Memory B cell (primary cell): Measurements from ENCODE around the gene PIM1.
"Not testable (repeated sequence)": the region's sequence is repeated elsewhere in the genome, so short reads cannot be mapped to it uniquely, and the experiment has no call there.

Source experiments
- ATAC-seq: fragments of 150-1000 bp; cut with Tn5 transposase; 2 replicates; pipeline ENCODE4 v1.10.0; 2021; ENCODE audit warnings: low read depth, mild to moderate bottlenecking, moderate library complexity
- DNase-seq, 2 donors: peaks; one replicate each; pipeline ENCODE4 v3.0.0; 2022; ENCODE audit warnings: low spot score in 2 of 2
- H3K27ac Mint-ChIP-seq: one replicate; pipeline ENCODE4 v1.8.0; 2022; ENCODE audit warnings: mild to moderate bottlenecking, moderate library complexity, mixed read lengths
- H3K27me3 Mint-ChIP-seq: one replicate; pipeline ENCODE4 v1.8.0; 2022; ENCODE audit warnings: mixed read lengths
- H3K36me3 Mint-ChIP-seq: one replicate; pipeline ENCODE4 v1.8.0; 2022; ENCODE audit warnings: mild to moderate bottlenecking, mixed read lengths
- H3K4me1 Mint-ChIP-seq: one replicate; pipeline ENCODE4 v1.8.0; 2022; ENCODE audit warnings: mixed read lengths
- H3K4me3 Mint-ChIP-seq: one replicate; pipeline ENCODE4 v1.8.0; 2022; ENCODE audit warnings: mild to moderate bottlenecking, moderate library complexity, mixed read lengths
- H3K9me3 Mint-ChIP-seq: one replicate; pipeline ENCODE4 v1.8.0; 2022; ENCODE audit warnings: mixed read lengths

Gene PIM1

DNA sequence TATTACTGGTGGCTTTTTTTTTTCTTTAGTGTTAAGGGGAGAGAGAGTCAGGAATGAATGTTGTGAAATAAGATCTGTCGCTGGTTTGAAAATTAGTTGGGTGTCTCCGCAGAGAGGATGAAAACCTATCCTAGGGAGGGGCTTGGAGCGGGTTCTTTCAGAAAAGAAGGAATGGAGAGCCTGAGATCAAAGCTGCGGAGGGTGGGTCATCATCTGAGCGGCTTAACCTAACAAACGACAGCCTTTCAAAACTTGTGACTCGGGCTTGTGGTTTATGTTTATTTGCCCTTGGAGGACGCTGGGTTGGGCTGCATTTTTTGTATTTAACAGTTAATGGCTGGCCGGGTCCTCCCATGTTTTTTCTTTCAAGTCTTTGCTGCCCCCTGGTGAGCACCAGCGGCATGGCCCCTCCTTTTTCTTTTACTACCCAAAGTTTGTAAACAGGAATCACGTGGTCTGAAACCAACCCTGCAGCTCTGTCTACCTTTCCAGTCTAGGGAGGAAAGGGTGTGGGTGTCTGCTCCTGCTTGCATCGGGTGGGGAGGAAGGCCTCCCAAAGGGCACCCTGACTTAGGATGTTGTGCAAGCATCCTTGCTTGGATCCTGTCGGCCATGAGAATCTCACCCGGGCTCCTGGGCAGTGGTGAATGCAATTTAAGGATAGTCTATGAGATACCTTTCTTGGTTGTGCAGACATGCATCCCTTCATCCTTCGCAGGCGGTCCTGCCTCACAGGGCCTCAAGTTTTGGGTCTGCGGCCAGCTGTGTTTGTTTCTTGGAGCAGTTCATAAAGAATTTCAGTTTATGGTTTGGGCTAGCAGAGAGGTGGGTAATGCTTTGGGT is 2.2 kb downstream of the PIM1 start:
- H3K4me1 Mint-ChIP-seq: peaks cover 36% of the 10 kb centered on the region

DNA sequence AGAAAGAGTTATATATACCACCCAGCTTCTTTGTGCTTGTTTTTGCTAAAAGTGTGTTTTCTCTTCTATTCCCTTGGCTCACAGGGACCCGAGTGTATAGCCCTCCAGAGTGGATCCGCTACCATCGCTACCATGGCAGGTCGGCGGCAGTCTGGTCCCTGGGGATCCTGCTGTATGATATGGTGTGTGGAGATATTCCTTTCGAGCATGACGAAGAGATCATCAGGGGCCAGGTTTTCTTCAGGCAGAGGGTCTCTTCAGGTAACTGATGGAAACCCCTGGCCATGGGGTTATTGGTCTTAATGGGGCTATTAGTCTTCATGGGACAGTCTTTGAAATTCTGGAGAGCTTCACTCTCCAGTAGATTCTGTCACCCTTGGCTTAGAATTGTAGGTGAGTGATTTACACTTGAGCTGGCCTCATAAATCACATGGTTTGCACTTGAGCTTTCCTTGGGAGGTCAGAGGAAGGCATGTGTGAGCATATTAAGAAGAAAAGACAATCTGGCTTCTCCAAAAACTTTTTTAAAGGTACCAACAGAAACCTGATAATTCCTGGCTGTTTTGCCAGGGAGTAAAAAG is 3.0 kb downstream of the PIM1 start:
- H3K4me3 Mint-ChIP-seq: no peak overlapping the region
- ATAC-seq (no peak), DNase-seq (no peak)
- peaks cover 43% of the 10 kb centered on the region for H3K4me1 Mint-ChIP-seq
- no peaks in the 10 kb centered on the region for H3K9me3 Mint-ChIP-seq
- peaks cover 13% of the 10 kb centered on the region for H3K36me3 Mint-ChIP-seq
- no peak overlapping the region for H3K27ac Mint-ChIP-seq
- no peaks in the 10 kb centered on the region for H3K27me3 Mint-ChIP-seq

More for the DNA sequence above, 2.2 kb downstream of the PIM1 start:
- H3K4me3 Mint-ChIP-seq: peak overlapping the region; percentile 89
- peak overlapping the region; percentile 91 for H3K27ac Mint-ChIP-seq
- ATAC-seq: peak; percentile 21
- H3K36me3 Mint-ChIP-seq: peaks cover 13% of the 10 kb centered on the region
- DNase-seq: peak; percentile 93 to 95
- H3K9me3 Mint-ChIP-seq: no peaks in the 10 kb centered on the region
- no peaks in the 10 kb centered on the region for H3K27me3 Mint-ChIP-seq

DNA sequence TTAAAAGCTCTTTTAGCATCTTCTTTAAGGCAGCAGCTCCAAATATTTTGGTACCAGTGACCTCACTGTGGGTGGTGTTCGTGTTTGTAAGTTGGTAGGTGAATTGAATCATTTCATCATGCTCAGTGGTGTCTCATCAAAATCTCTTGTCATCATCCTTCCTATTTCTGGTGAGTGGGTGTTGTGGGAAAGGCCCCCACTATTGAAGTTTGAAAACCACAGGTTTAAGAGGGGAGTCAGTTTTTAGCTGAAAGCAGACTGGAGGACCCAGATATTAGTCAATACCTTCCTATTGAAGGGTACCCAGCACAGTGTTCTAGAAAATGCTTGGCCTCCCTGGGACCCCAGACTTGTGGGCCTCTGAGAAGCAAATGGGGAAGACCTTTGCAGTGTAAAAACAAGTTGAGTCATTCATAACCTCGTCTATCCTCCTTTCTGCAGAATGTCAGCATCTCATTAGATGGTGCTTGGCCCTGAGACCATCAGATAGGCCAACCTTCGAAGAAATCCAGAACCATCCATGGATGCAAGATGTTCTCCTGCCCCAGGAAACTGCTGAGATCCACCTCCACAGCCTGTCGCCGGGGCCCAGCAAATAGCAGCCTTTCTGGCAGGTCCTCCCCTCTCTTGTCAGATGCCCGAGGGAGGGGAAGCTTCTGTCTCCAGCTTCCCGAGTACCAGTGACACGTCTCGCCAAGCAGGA is 3.7 kb downstream of the PIM1 start:
- no peak overlapping the region for H3K27ac Mint-ChIP-seq
- no peak overlapping the region for H3K4me3 Mint-ChIP-seq
- no peaks in the 10 kb centered on the region for H3K27me3 Mint-ChIP-seq
- peaks cover 43% of the 10 kb centered on the region for H3K4me1 Mint-ChIP-seq
- no peak for DNase-seq
- no peaks in the 10 kb centered on the region for H3K9me3 Mint-ChIP-seq
- peaks cover 13% of the 10 kb centered on the region for H3K36me3 Mint-ChIP-seq
- ATAC-seq: no peak

DNA sequence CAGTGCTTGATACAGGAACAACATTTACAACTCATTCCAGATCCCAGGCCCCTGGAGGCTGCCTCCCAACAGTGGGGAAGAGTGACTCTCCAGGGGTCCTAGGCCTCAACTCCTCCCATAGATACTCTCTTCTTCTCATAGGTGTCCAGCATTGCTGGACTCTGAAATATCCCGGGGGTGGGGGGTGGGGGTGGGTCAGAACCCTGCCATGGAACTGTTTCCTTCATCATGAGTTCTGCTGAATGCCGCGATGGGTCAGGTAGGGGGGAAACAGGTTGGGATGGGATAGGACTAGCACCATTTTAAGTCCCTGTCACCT is 4.2 kb downstream of the PIM1 start:
- no peak overlapping the region for H3K27ac Mint-ChIP-seq

DNA sequence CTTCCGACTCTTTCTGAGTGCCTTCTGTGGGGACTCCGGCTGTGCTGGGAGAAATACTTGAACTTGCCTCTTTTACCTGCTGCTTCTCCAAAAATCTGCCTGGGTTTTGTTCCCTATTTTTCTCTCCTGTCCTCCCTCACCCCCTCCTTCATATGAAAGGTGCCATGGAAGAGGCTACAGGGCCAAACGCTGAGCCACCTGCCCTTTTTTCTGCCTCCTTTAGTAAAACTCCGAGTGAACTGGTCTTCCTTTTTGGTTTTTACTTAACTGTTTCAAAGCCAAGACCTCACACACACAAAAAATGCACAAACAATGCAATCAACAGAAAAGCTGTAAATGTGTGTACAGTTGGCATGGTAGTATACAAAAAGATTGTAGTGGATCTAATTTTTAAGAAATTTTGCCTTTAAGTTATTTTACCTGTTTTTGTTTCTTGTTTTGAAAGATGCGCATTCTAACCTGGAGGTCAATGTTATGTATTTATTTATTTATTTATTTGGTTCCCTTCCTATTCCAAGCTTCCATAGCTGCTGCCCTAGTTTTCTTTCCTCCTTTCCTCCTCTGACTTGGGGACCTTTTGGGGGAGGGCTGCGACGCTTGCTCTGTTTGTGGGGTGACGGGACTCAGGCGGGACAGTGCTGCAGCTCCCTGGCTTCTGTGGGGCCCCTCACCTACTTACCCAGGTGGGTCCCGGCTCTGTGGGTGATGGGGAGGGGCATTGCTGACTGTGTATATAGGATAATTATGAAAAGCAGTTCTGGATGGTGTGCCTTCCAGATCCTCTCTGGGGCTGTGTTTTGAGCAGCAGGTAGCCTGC is 4.8 kb downstream of the PIM1 start:
- peaks cover 35% of the 10 kb centered on the region for H3K4me1 Mint-ChIP-seq
- H3K36me3 Mint-ChIP-seq: peaks cover 13% of the 10 kb centered on the region
- peak overlapping the region; percentile 28 for H3K27ac Mint-ChIP-seq
- DNase-seq: no peak
- no peaks in the 10 kb centered on the region for H3K9me3 Mint-ChIP-seq
- no peak overlapping the region for H3K4me3 Mint-ChIP-seq
- no peaks in the 10 kb centered on the region for H3K27me3 Mint-ChIP-seq
- no peak for ATAC-seq

More for the DNA sequence above, 4.2 kb downstream of the PIM1 start:
- no peaks in the 10 kb centered on the region for H3K9me3 Mint-ChIP-seq
- peaks cover 39% of the 10 kb centered on the region for H3K4me1 Mint-ChIP-seq
- DNase-seq (no peak), ATAC-seq (no peak)
- no peaks in the 10 kb centered on the region for H3K27me3 Mint-ChIP-seq
- peaks cover 13% of the 10 kb centered on the region for H3K36me3 Mint-ChIP-seq
- H3K4me3 Mint-ChIP-seq: no peak overlapping the region

DNA sequence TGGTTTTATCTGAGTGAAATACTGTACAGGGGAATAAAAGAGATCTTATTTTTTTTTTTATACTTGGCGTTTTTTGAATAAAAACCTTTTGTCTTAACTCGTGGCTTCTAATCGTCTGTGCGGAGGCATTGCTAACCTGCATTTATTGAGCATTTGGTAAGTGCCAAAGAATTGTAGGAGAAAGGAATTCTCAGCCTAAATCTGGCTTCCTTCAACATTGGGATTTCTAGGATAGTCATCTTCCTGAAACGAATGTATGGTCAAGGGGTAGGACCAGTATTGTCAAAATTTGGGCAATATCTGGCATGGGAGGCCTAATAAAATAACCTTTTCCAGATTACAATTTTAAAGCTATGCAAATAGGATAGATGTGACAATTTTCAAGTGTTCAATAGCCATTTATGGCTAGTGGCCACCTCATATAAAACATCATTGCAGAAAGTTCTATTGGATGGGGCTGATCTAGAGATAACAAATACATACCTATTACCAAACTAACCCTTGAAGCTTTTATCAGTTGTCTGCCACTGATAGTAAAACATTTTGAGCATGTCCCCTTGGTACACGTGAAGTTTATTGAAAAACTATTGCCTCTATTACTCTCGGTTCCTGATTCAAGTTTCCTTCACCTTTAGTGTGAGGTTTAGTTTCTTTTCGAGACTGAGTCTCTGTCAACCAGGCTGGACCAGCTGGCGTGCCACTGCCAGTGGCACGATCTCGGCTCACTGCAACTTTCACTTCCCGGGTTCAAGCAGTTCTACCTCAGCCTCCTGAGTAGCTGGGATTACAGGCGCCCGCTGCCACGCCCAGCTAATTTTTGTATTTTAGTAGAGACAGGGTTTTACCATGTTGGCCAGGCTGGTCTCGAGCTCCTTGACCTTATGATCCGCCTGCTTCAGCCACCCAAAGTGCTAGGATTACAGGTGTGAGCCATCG is 5.6 kb downstream of the PIM1 start:
- Mint-ChIP-seq H3K36me3 (peaks cover 13% of the 10 kb centered on the region), H3K27me3 (no peaks in the 10 kb centered on the region), H3K27ac (peak overlapping the region; percentile 36), H3K4me1 (peaks cover 35% of the 10 kb centered on the region), H3K4me3 (peak overlapping the region; percentile 49), H3K9me3 (no peaks in the 10 kb centered on the region)
- ATAC-seq (peak; percentile 65), DNase-seq (peak in 1 of 2 donors; percentile 52)

DNA sequence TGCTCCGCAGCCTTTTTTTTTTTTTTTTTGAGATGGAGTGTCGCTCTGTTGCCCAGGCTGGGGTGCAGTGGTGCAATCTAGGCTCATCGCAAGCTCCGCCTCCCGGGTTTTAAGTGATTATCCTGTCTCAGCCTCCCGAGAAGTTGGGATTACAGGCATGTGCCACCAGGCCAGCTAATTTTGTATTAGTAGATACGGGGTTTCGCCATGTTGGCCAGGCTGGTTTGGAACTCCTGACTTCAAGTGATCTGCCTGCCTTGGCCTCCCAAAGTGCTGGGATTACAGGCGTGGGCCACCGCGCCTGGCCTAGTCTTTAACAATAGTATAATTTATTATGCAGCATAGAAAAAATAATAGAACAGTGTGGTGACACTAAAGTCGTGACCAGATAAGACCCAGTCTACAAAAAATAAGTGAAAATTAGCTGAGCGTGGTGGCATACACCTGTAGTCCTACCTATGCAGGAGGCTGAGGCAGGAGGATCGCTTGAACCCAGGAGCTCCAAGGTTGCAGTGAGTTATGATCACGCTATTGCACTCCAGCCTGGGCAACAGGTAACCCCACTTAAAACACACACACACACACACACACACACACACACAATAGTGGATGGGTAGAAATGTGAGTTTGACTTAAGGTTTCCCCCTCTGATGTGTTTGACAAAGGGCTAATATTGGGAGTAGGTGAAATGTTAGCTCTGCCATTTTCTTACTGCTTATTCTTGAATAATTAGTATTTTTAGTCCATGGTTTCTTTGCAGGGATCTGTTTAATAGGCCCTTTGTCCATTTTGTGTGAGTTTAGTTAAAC is 6.5 kb downstream of the PIM1 start:
- Mint-ChIP-seq H3K27ac (no peak overlapping the region), H3K27me3 (no peaks in the 10 kb centered on the region), H3K4me1 (peaks cover 35% of the 10 kb centered on the region), H3K36me3 (peaks cover 13% of the 10 kb centered on the region), H3K4me3 (peak overlapping the region; percentile 8), H3K9me3 (no peaks in the 10 kb centered on the region)
- DNase-seq: no peak
- ATAC-seq: no peak

DNA sequence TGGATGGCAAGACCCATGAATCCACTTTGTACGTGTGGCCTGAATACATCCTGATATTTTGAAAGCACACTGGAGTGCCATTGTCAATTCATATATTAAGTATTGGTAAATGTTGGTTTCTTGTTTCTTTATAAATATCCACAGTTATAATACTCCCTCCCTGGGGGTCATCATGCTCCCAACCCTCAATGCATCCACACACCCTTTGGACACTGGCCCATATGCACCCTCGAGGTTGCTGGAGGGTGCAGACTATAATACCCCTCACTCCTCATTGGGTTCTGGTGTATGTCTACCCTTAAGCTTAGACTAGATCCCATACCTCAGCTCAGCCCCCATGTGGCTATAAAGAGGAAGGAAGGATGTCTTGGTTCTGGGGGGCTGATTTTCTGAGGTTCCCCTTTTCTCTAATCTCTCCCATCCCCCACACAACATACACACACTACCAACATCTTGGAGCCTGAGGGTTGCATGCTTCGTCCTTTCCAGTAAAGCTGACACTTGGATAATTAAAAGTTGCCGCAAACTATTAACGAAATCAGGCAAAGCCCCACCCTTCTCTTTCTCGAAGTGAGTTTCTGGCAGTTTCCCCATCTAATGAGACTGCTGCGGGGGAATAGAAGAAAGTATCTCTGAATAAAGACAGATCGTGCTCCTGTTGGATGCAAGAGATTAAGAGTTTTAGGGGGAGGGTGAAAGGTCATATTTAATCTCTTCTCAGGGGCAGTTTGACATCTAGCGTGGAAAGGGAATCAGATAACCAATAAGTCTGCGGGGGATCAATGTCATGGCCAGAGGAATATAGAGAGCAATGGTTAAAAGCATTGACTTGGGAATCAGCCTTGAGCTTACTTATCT is 7.4 kb downstream of the PIM1 start:
- H3K27ac Mint-ChIP-seq: no peak overlapping the region
- H3K4me1 Mint-ChIP-seq: peaks cover 29% of the 10 kb centered on the region
- peaks cover 13% of the 10 kb centered on the region for H3K36me3 Mint-ChIP-seq
- peak overlapping the region; percentile 57 for H3K4me3 Mint-ChIP-seq
- no peaks in the 10 kb centered on the region for H3K9me3 Mint-ChIP-seq
- ATAC-seq (peak; percentile 85), DNase-seq (peak in 1 of 2 donors; percentile 65)
- H3K27me3 Mint-ChIP-seq: no peaks in the 10 kb centered on the region

DNA sequence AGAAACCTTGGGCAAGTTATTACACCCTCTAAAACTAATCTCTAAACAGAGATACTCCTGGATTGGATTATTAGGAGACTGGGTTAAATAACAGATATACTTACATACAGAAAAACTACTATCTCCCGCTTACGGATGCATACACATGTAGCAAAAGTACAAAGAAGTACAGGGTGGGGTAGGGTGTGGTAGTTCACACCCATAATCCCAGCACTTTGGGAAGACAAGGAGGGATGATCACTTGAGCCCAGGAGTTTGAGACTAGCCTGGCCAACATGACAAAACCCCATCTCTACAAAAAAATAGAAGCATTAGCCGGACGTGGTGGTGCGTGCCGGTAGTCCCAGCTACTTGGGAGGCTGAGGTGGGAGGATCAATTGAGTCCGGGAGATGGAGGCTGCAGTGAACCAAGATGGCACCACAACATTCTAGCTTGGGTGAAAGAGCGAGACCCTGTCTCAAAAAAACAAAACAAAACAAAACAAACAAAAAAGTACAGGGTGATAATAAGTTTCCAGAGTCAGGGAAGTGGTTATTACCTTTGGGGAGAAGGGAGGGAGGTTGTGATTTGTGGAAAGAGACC is 8.1 kb downstream of the PIM1 start:
- no peak overlapping the region for H3K27ac Mint-ChIP-seq
- peaks cover 13% of the 10 kb centered on the region for H3K36me3 Mint-ChIP-seq
- H3K27me3 Mint-ChIP-seq: no peaks in the 10 kb centered on the region
- ATAC-seq (no peak), DNase-seq (no peak)
- no peaks in the 10 kb centered on the region for H3K9me3 Mint-ChIP-seq
- no peak overlapping the region for H3K4me3 Mint-ChIP-seq
- H3K4me1 Mint-ChIP-seq: peaks cover 24% of the 10 kb centered on the region

DNA sequence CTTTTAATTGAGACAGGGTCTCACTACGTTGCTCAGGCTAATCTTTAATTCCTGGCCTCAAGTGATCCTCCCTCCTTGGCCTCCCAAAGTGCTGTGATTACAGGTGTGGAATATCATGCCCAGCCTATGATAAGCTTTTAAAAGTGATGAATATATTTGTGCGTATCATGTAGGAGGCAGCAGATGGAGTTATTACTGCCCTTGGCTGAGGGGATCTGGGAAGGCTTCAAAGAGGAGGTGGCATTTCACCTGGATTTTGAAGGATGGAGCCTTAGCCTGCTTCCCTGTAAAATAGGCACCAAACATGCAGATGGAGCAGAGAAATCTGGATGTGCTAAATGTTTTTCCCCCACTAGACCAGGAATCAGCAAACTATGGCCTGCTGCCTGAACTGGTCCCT is 10.1 kb downstream of the PIM1 start:
- DNase-seq (no peak), ATAC-seq (no peak)
- Mint-ChIP-seq H3K27ac (no peak overlapping the region), H3K4me3 (no peak overlapping the region), H3K4me1 (peaks cover 23% of the 10 kb centered on the region), H3K9me3 (no peaks in the 10 kb centered on the region), H3K36me3 (no peaks in the 10 kb centered on the region), H3K27me3 (no peaks in the 10 kb centered on the region)

DNA sequence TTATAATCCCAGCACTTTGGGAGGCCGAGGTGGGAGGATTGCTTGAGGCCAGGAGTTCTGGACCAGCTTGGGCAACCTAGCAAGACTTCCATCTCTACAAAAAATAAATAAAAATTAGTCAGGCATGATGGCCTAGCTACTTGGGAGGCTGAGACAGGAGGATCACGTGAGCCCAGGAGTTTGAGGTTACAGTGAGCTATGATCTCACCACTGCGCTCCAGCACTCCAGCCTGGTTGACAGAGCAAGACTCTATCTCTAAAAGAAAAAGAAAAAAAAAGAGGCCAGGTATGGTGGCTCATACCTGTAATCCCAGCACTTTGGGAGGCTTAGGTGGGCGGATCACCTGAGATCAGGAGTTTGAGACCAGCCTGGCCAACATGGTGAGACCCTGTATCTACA is 10.7 kb downstream of the PIM1 start:
- H3K4me1 Mint-ChIP-seq: peaks cover 19% of the 10 kb centered on the region
- H3K36me3 Mint-ChIP-seq, H3K27ac Mint-ChIP-seq, H3K9me3 Mint-ChIP-seq, DNase-seq, ATAC-seq, H3K4me3 Mint-ChIP-seq, H3K27me3 Mint-ChIP-seq: not testable (repeated sequence)
